HG03045 (cell line): ENCODE measurements around the gene ZNF516.
A peak's percentile ranks its signal among the peaks of the same experiment; 100 is the strongest.

Experiments used
- ATAC-seq: cut with Tn5 transposase; IDR thresholded peaks from one replicate; pipeline ENCODE4 v1.9.1; 2021; ENCODE audit warnings: mild to moderate bottlenecking, moderate library complexity; ENCODE audit not compliant: unreplicated experiment

Gene ZNF516

GRCh38 chr18:76369791-76370190, 125.3 kb downstream of the ZNF516 start:
- ATAC-seq: no peak

GRCh38 chr18:76368976-76369375, 126.1 kb downstream of the ZNF516 start:
- ATAC-seq: no peak

GRCh38 chr18:76368271-76368670, 126.8 kb downstream of the ZNF516 start:
- no peak for ATAC-seq

GRCh38 chr18:76367168-76368125, 127.6 kb downstream of the ZNF516 start:
- no peak for ATAC-seq

GRCh38 chr18:76365561-76365960, 129.5 kb downstream of the ZNF516 start:
- no peak for ATAC-seq

- ATAC-seq: peak; percentile 83
Measured at GRCh38 chr18:76364282-76365259, 130.5 kb downstream of the ZNF516 start.

- no peak for ATAC-seq
Measured at GRCh38 chr18:76363436-76364120, 131.5 kb downstream of the ZNF516 start.

GRCh38 chr18:76362676-76363075, 132.4 kb downstream of the ZNF516 start:
- ATAC-seq: no peak

- ATAC-seq: no peak
Measured at GRCh38 chr18:76361219-76361618, 133.8 kb downstream of the ZNF516 start.

- no peak for ATAC-seq
Measured at GRCh38 chr18:76359909-76360308, 135.1 kb downstream of the ZNF516 start.

- ATAC-seq: no peak
Measured at GRCh38 chr18:76358774-76359173, 136.3 kb downstream of the ZNF516 start.

GRCh38 chr18:76357585-76358260, 137.3 kb downstream of the ZNF516 start:
- ATAC-seq: no peak

GRCh38 chr18:76357174-76357573, 137.9 kb downstream of the ZNF516 start:
- no peak for ATAC-seq

GRCh38 chr18:76356666-76357065, 138.4 kb downstream of the ZNF516 start:
- ATAC-seq: no peak

GRCh38 chr18:76354348-76354747, 140.7 kb downstream of the ZNF516 start:
- no peak for ATAC-seq

- no peak for ATAC-seq
Measured at GRCh38 chr18:76353500-76353899, 141.5 kb downstream of the ZNF516 start.

GRCh38 chr18:76353046-76353445, 142.0 kb downstream of the ZNF516 start:
- ATAC-seq: no peak

GRCh38 chr18:76351961-76352581, 143.0 kb downstream of the ZNF516 start:
- ATAC-seq: no peak

- no peak for ATAC-seq
Measured at GRCh38 chr18:76350134-76351025, 144.7 kb downstream of the ZNF516 start.
